ENCODE measurements around the gene BRINP2. TPM values are rescaled to one million over a fixed set of nuclear protein-coding genes. Genes with fewer than 3 reads are reported as not detected.

BRINP2 gene
- total RNA-seq, 1 donor: not detected

- no peak overlapping the region for H2AFZ ChIP-seq (ENCODE audit: low read length)
- no peaks in the 10 kb centered on the region for H3K4me1 ChIP-seq (ENCODE audit: insufficient read depth, low read length)
- no peaks in the 10 kb centered on the region for H3K27me3 ChIP-seq (ENCODE audit: insufficient read depth, low read length)
- TF ChIP-seq CTCF (IDR thresholded peaks at IDR 0.05; ENCODE audit: extremely low read depth, low read depth, low read length): no peak
- no peak for DNase-seq (ENCODE audit: insufficient read length, low spot score, missing footprints)
- no peak overlapping the region for H3K27ac ChIP-seq (ENCODE audit: low read depth, low read length)
- H3K36me3 ChIP-seq (ENCODE audit: insufficient read depth, low read length): no peaks in the 10 kb centered on the region
- no peaks in the 10 kb centered on the region for H3K79me2 ChIP-seq (ENCODE audit: insufficient read depth, low read length)
- H3K4me3 ChIP-seq (ENCODE audit: insufficient read depth, low read length): no peak overlapping the region
- H4K20me1 ChIP-seq (ENCODE audit: insufficient read depth, low read length): no peaks in the 10 kb centered on the region
- no peaks in the 10 kb centered on the region for H3K9me3 ChIP-seq (ENCODE audit: low read depth, low read length)
- H3K4me2 ChIP-seq (ENCODE audit: insufficient read depth, low read length): no peak overlapping the region
These were observed 44.5 kb upstream of the BRINP2 start for GRCh38 chr1:177126267-177126666.

- Histone ChIP-seq H3K9me3 (ENCODE audit: low read depth, low read length) (no peaks in the 10 kb centered on the region), H3K27ac (ENCODE audit: low read depth, low read length) (no peak overlapping the region), H2AFZ (ENCODE audit: low read length) (no peak overlapping the region), H3K79me2 (ENCODE audit: insufficient read depth, low read length) (no peaks in the 10 kb centered on the region), H3K4me3 (ENCODE audit: insufficient read depth, low read length) (no peak overlapping the region), H3K4me2 (ENCODE audit: insufficient read depth, low read length) (no peak overlapping the region), H3K27me3 (ENCODE audit: insufficient read depth, low read length) (no peaks in the 10 kb centered on the region), H3K4me1 (ENCODE audit: insufficient read depth, low read length) (no peaks in the 10 kb centered on the region), H4K20me1 (ENCODE audit: insufficient read depth, low read length) (no peaks in the 10 kb centered on the region), H3K36me3 (ENCODE audit: insufficient read depth, low read length) (no peaks in the 10 kb centered on the region)
- DNase-seq (ENCODE audit: insufficient read length, low spot score, missing footprints): no peak
- TF ChIP-seq CTCF (IDR thresholded peaks at IDR 0.05; ENCODE audit: extremely low read depth, low read depth, low read length): no peak
These were observed 42.0 kb upstream of the BRINP2 start for GRCh38 chr1:177128665-177129281.

- H3K4me3 ChIP-seq (ENCODE audit: insufficient read depth, low read length): no peak overlapping the region
- H3K36me3 ChIP-seq (ENCODE audit: insufficient read depth, low read length): no peaks in the 10 kb centered on the region
- no peaks in the 10 kb centered on the region for H3K4me1 ChIP-seq (ENCODE audit: insufficient read depth, low read length)
- no peaks in the 10 kb centered on the region for H3K9me3 ChIP-seq (ENCODE audit: low read depth, low read length)
- TF ChIP-seq CTCF (IDR thresholded peaks at IDR 0.05; ENCODE audit: extremely low read depth, low read depth, low read length): no peak
- no peaks in the 10 kb centered on the region for H4K20me1 ChIP-seq (ENCODE audit: insufficient read depth, low read length)
- no peaks in the 10 kb centered on the region for H3K27me3 ChIP-seq (ENCODE audit: insufficient read depth, low read length)
- H3K27ac ChIP-seq (ENCODE audit: low read depth, low read length): no peak overlapping the region
- DNase-seq (ENCODE audit: insufficient read length, low spot score, missing footprints): no peak
- no peak overlapping the region for H2AFZ ChIP-seq (ENCODE audit: low read length)
- no peak overlapping the region for H3K4me2 ChIP-seq (ENCODE audit: insufficient read depth, low read length)
- no peaks in the 10 kb centered on the region for H3K79me2 ChIP-seq (ENCODE audit: insufficient read depth, low read length)
These were observed 40.3 kb upstream of the BRINP2 start for GRCh38 chr1:177130451-177130945.

- TF ChIP-seq CTCF (IDR thresholded peaks at IDR 0.05; ENCODE audit: extremely low read depth, low read depth, low read length): no peak
- no peak overlapping the region for H2AFZ ChIP-seq (ENCODE audit: low read length)
- no peaks in the 10 kb centered on the region for H3K36me3 ChIP-seq (ENCODE audit: insufficient read depth, low read length)
- no peaks in the 10 kb centered on the region for H3K27me3 ChIP-seq (ENCODE audit: insufficient read depth, low read length)
- no peak overlapping the region for H3K4me2 ChIP-seq (ENCODE audit: insufficient read depth, low read length)
- DNase-seq (ENCODE audit: insufficient read length, low spot score, missing footprints): no peak
- no peak overlapping the region for H3K4me3 ChIP-seq (ENCODE audit: insufficient read depth, low read length)
- H3K4me1 ChIP-seq (ENCODE audit: insufficient read depth, low read length): no peaks in the 10 kb centered on the region
- H4K20me1 ChIP-seq (ENCODE audit: insufficient read depth, low read length): no peaks in the 10 kb centered on the region
- H3K27ac ChIP-seq (ENCODE audit: low read depth, low read length): no peak overlapping the region
- no peaks in the 10 kb centered on the region for H3K79me2 ChIP-seq (ENCODE audit: insufficient read depth, low read length)
- no peaks in the 10 kb centered on the region for H3K9me3 ChIP-seq (ENCODE audit: low read depth, low read length)
These were observed 39.0 kb upstream of the BRINP2 start for GRCh38 chr1:177131723-177132122.

All from osteoblast (primary cell).